GM19372 (cell line): ENCODE measurements around the gene SPRR2D.
"Not testable (repeated sequence)": the region's sequence is repeated elsewhere in the genome, so short reads cannot be mapped to it uniquely, and the experiment has no call there.

ENCODE experiments used
- ATAC-seq: cut with Tn5 transposase; IDR thresholded peaks from one replicate; pipeline ENCODE4 v1.9.1; 2021; ENCODE audit warnings: mild to moderate bottlenecking, low read depth, moderate library complexity; ENCODE audit not compliant: unreplicated experiment

SPRR2D gene

DNA sequence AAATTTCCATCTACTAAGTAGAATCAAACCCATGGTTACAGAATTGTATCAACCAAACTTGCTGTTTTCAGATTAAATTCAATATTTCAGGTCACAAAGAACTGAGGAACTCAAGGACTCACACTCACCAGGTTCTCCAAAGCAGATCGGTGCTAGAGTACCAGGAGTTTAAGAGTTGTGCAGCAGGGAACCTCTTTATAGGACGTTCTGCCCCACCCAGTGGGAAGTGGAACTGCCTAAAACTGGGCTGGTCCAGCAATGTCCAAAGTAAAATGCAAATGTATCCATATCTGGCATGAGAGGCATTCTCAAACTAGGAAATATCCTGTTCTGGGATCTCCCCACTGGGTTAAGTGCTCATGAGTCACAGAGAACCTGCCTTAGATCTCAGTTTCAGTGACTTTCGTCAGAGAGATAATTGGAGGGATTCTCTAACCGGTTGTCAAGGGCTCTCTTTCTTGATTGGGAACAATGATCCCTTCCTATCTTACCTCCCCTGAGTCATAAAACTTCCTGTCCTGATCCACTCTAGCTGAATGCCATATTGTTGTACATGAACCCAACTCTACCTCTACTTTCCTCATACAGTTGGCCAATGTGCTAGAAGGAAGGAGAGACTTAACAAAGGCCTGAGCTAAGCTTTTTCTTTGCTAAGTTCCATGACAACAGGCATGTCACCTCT is at the start of gene SPRR2D:
SPRR2D (minus strand) TSS at position 171 of the 682 bp plus-strand sequence. CDS start 774 bp downstream, outside the sequence.
- ATAC-seq, result no peak

DNA sequence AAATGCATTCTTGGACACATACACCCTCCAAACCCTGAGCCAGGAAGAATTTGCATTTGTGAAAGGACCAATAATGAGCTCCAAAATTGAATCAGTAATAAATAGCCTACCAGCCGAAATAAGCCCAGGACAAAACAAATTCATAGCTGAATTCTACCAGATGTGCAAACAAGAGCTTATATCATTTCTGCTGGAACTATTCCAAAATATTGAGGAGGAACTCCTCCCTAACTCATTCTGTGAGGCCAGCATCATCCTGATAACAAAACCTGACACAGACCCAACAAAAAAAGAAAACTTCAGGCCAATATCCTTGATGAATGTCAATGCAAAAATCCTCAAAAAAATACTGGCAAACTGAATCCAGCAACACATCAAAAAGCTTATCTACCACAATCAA is 46.7 kb upstream of the SPRR2D start:
- no peak for ATAC-seq

DNA sequence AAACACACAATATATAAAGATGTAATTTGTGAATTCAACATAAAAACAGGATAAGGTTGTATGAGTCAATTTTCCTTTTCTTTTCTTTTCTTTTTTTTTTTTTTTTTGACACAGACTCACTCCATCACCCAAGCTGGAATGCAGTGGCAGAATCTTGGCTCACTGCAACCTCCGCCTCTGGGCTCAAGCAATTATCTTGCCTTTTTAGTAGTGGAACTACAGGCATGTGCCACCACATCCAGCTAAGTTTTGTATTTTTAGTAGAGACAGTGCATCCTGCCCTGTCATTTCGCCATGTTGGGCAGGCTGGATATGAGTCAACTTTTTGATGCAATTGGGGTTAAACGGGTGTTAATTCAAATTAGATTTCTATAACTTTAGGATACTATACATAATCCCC is 40.8 kb upstream of the SPRR2D start:
- ATAC-seq, result no peak

- ATAC-seq, result no peak
These were observed 32.1 kb upstream of the SPRR2D start for GRCh38 chr1:153072806-153073726.

- ATAC-seq, result no peak
These were observed 30.6 kb upstream of the SPRR2D start, which contains the start of gene SPRR2B for GRCh38 chr1:153071511-153071910. TSS of gene SPRR2B (minus strand) at chr1:153071611. CDS start at chr1:153070839, 772 bp downstream.

- no peak for ATAC-seq
These were observed 29.3 kb upstream of the SPRR2D start for GRCh38 chr1:153070243-153070642.

GRCh38 chr1:153058826-153059784 is 18.2 kb upstream of the SPRR2D start:
- ATAC-seq, result no peak

DNA sequence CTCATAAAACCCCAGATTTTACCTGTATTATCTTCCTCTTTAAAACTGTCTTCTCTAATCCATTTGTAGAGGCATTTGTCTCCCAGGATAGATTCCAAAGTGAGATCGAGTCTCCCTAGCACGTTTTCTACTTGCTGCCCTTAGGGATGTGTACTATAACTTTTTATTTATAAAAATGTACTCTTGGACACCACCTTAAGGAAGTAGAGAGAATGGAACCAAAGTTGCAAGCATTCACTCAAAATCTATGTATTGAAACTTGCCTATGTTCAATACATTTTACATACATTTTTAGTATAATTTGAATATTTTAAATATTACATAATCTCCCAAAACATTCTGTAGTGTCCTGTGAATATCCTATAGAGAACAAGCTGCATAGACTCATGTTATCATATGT is 17.2 kb upstream of the SPRR2D start:
- no peak for ATAC-seq

GRCh38 chr1:153057375-153057774 is 16.5 kb upstream of the SPRR2D start, which contains the start of gene SPRR2A:
TSS of gene SPRR2A (minus strand) at chr1:153057512. CDS start at chr1:153056735, 777 bp downstream.
- ATAC-seq, result no peak

DNA sequence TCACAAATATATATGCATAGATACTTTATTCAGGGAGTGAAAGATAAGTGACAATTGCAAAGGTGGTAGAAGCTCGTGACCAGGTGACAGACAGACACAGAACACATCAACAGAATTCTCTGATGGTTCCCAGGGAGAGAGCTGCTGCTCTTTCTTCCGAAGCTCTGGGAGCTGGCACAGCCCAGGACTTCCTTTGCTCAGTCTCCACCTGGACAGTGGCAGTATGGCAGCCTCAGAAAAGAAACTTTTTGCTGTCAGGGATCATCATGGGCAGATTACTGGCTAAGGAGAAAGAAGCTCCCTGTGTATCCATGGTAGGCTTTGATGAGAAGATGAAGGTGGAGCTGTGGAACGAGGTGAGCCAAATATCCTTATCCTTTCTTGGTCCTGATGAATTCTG is 15.2 kb upstream of the SPRR2D start:
- ATAC-seq, result not testable (repeated sequence)

- ATAC-seq, result no peak
These were observed 8.3 kb upstream of the SPRR2D start for GRCh38 chr1:153049211-153049610.

DNA sequence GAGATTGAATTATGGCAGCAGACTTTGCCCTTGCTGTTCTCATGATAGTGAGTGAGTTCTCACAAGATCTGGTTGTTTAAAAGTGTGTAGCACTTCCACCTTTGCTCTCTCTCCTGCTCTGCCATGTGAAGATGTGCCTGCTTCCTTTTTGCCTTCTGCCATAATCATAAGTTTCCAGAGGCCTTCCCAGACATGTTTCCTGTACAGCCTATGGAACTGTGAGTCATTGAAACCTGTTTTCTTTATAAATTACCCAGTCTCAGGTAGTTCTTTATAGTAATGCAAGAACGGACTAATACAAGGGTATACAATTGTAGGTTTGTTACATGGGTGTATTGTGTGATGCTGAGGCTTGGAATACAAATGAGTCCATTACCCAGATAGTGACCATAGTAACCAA is 5.7 kb downstream of the SPRR2D start:
- ATAC-seq, result no peak

DNA sequence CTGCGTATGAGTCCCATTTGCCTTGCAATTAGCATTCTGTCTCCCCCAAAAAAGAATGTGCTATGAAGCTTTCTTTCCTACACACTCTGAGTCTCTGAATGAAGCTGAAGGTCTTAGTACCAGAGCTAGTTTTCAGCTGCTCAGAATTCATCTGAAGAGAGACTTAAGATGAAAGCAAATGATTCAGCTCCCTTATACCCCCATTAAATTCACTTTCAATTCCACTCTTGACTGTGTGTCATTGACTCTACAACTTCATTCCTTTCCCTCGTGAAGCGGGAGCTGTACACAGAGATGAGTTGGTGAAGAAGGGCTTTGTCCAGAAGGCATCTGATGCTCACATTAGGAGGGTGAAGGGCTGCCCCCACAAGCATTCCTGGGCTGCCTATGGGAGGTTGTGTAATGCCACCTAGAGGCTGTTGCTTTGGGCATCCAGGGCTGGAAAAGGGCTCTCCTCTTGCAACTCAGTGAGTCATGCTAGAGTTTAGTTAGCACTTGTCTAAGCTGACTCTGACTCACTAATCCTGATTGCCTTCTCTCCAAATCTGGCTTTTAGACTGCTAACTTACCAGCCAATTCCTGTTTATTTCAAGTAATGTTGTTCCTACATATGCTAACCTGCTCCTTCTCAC is 8.1 kb downstream of the SPRR2D start:
- ATAC-seq, result no peak

DNA sequence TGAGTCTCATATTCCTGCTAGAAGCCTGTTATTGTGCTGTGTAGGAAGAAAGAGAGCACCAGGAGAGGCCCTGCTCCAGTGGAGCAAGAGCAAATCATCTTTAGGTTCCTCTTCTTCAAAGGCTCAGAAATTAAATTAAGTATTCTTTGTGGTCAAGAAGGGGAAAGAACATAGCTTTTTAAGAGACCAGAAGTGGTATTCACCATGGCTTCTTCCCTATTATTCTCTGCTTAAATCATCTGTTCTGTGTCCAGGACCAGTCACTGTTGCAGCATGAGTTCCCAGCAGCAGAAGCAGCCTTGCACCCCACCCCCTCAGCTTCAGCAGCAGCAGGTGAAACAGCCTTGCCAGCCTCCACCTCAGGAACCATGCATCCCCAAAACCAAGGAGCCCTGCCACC is 8.8 kb downstream of the SPRR2D start:
- ATAC-seq, result no peak

DNA sequence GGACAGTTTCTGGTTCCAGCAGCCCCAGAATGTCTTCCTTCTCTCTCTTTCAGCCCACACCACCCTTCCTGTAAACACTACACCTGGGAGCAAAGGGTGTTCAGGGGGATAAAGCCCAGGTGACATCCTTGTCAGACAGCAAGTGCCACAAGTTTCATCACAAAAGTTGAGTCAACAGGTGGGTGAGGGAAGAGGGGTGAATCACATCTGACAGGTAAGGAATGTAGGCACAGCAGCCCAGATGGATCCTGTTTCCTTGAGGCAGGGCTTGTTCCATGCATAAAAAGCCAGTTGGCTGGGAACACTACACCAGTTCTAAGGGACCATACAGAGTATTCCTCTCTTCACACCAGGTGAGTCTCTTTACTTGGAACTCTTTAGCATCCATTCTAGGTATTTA is 10.0 kb downstream of the SPRR2D start, which contains the start of gene SPRR1B:
SPRR1B (plus strand) TSS at position 309 of the 400 bp plus-strand sequence. CDS start 1,143 bp downstream, outside the sequence.
- no peak for ATAC-seq

DNA sequence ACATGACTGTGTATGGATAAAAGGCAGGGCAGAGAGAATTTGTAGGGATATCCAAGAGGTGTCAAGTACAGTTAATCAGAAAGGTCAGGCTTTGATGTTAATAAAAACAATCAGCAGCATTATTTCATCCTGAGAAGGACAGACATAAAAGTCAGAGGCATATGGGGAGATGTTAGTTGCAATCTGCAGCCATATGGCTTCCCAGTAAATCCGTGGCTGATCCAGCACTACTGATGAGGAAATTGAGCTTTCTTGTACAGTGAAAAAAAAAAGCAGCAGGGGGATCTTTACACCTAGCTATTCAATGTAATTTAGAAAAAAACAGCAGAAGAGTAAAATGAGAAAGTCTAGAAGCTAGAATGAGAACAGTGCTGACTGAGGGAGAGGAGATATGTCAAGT is 12.2 kb downstream of the SPRR2D start:
- no peak for ATAC-seq

GRCh38 chr1:153025797-153026196 is 15.1 kb downstream of the SPRR2D start:
- ATAC-seq, result no peak

DNA sequence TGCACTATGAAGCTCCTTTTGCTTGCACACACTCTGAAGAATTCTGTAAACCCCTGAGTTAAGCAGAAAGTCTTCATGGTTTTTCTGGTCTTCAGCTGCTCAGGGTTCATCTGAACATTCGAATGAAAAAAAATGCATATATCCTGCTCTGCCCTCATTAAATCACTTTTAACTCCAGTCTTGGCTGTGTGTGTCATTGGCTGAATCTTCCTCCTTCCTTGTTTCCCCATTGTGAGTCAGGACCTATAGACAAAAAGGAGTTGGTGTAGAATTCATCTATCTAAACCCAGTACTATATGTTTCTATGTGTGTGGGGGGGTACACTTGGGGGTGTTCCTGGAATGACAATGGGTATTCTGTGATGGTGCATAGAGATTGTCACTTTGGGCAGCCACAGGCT is 16.5 kb downstream of the SPRR2D start:
- no peak for ATAC-seq

GRCh38 chr1:153023109-153023508 is 17.8 kb downstream of the SPRR2D start:
- ATAC-seq, result no peak

GRCh38 chr1:153022340-153022739 is 18.6 kb downstream of the SPRR2D start:
- not testable (repeated sequence) for ATAC-seq
